ES-I3 (cell line): ENCODE measurements around the gene DLD.

Source experiments
- H3K36me3 ChIP-seq: 2 replicates; pipeline ENCODE4 v1.6.1; 2013; ENCODE audit warnings: mild to moderate bottlenecking, low read length, control low read depth, moderate library complexity; ENCODE audit not compliant: insufficient read depth
- H3K4me1 ChIP-seq: 2 replicates; pipeline ENCODE4 v1.6.1; 2013; ENCODE audit warnings: mild to moderate bottlenecking, control low read depth, low read length; ENCODE audit not compliant: insufficient read depth
- H3K9ac ChIP-seq: 2 replicates; pipeline ENCODE4 v1.6.1; 2013; ENCODE audit warnings: low read depth, mild to moderate bottlenecking, low read length, moderate library complexity
- H3K9me3 ChIP-seq: 2 replicates; pipeline ENCODE4 v1.6.1; 2013; ENCODE audit warnings: mild to moderate bottlenecking, low read length, moderate library complexity; ENCODE audit not compliant: control insufficient read depth, insufficient read depth

Gene DLD

DNA sequence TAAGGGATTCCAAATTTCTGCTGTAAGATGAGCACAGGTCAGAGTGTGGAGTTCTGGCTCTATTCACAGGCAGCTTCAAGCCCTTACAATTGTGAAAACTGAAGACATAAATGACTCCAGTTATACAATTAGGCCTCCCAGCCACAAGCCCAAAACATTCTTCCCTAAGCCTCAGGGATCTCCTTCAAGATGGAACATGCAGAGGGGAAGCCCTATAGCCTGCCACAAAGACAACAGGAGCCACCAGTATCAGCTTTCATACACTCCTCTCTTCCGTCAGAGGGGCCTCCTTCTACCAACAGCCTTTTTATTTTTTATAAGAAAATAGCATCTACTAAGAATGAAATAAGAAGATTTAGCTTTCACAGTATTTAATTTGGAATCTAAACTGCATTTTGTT lies 46.5 kb downstream of the DLD start:
- Histone ChIP-seq H3K36me3 (peaks cover 12% of the 10 kb centered on the region), H3K9me3 (no peaks in the 10 kb centered on the region), H3K4me1 (peaks cover 29% of the 10 kb centered on the region)

DNA sequence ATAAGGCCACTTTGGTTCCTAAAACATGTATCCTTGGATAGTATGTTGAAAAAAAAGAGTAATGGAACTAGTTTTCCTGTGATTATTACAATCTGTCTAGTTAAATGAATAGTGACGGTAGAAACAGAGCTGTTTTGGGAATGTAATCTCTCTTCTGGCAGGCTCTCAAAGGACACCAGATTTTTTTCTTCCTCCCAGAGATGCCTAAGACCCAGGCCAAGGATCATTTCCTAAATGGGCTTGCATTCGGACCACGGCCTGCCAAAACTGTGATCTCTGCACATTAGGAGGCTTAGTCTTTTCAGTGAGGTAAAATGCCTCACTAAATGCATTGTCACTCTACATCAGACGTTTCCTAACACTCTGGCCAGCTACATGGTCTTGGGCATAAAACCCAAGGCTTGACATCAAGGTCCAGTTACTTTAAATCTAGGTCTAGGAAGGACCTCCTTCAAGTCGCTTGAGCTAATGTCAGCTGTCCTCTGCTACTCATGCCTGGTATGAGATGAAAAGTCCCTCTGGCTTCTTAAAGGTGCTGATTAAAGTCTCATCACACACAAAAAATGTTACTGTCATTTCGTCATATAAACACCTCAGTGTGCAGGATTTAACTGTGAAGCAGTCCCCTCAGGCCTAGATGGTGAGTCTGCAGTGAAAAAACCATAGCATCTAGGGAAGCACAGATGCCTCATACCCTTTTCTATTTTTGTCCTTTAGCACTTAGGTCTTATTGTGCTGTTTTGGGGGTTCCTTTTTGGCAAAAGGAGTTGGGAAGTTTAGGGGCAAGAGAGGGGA lies 47.7 kb downstream of the DLD start:
- Histone ChIP-seq H3K4me1 (peaks cover 21% of the 10 kb centered on the region), H3K36me3 (peaks cover 12% of the 10 kb centered on the region), H3K9ac (no peak overlapping the region)

More for the DNA sequence above, 46.5 kb downstream of the DLD start:
- H3K9ac ChIP-seq = no peak overlapping the region

DNA sequence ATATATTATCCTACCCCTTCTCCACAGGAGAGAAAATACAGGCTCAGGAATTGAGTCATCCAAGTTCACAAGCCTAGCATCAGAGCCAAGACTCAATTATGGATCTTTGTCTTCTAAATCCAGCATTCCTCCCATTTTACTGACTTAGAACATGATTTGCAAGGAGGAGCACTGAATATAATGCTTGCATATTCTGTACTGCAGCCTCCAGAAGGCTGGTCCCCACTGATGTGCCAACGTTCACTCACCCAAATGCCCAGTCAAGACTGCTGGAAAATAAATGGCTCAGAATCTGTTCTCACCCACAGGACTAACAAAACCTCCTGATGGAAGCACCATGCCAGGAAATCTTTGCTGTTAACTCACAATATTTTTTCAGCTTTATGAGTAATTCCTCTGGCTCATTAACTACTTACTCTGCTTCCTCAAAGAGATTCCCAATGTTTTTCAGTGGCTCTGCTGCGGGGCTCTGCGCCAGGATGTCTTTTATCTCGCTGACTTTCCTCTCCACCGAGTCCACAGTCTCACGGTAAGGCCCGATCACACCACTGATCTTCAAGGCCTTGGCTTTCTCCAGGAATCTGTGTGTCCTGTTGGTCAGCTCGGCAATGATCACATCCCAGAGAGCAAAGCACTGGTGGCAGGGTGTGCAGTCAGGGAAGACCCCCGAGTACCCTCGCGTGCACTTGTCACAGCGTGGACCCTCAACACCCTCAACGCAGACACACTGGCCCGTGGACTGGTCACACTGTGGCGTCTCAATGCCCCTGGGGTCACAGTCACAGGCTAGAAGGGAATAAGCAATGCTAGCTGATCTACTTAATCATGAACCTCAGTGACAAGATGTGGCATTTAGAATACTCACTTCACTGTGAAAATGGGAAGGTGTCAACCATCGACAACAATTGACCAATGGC lies 48.8 kb downstream of the DLD start:
- peaks cover 12% of the 10 kb centered on the region for H3K36me3 ChIP-seq
- H3K4me1 ChIP-seq = peaks cover 10% of the 10 kb centered on the region; the same call in 1 of the 2 replicates
- no peaks in the 10 kb centered on the region for H3K9me3 ChIP-seq
- no peak overlapping the region for H3K9ac ChIP-seq

More for the DNA sequence above, 47.7 kb downstream of the DLD start:
- no peaks in the 10 kb centered on the region for H3K9me3 ChIP-seq

DNA sequence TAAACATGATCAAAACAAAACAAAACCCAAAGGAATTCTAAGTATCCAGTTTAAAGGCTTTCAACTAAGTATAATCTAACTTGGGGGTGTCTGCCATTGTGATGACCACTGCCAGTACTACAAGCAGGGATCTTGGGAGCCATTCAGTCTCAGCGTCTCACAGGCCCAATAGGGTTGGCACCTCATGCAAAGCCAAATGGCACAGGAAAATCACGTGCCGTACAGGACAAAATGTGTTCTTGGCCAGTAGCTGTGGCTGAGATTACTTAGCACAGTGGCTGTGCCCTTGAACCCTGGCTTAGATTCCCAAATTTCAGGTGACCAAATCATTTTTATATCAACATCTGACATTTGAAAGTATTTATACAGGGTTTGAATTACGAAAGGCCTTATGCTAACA lies 50.0 kb downstream of the DLD start:
- Histone ChIP-seq H3K4me1 (no peaks in the 10 kb centered on the region), H3K9me3 (no peaks in the 10 kb centered on the region), H3K9ac (no peak overlapping the region), H3K36me3 (peaks cover 12% of the 10 kb centered on the region)

DNA sequence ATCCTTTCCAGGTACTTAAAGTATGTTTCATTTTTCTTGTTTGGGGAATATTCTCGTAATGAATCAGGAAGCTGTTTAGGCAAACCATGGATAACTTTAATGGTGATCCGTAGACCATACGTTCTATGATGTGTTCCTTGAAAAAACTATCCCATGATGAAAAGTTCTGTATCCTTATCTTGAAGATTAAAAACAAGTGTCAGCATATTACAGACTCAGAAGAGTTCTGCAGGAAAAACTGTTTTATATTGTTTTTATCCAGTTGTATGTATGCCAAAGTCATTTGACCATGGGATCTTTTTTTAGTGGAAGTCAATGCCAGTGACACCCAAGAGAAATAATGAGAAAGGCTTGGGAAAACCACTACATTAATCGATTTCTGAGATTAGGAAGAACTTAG lies 52.0 kb downstream of the DLD start:
- peaks cover 14% of the 10 kb centered on the region for H3K36me3 ChIP-seq
- H3K9me3 ChIP-seq = no peaks in the 10 kb centered on the region
- H3K9ac ChIP-seq = no peak overlapping the region
- no peaks in the 10 kb centered on the region for H3K4me1 ChIP-seq

DNA sequence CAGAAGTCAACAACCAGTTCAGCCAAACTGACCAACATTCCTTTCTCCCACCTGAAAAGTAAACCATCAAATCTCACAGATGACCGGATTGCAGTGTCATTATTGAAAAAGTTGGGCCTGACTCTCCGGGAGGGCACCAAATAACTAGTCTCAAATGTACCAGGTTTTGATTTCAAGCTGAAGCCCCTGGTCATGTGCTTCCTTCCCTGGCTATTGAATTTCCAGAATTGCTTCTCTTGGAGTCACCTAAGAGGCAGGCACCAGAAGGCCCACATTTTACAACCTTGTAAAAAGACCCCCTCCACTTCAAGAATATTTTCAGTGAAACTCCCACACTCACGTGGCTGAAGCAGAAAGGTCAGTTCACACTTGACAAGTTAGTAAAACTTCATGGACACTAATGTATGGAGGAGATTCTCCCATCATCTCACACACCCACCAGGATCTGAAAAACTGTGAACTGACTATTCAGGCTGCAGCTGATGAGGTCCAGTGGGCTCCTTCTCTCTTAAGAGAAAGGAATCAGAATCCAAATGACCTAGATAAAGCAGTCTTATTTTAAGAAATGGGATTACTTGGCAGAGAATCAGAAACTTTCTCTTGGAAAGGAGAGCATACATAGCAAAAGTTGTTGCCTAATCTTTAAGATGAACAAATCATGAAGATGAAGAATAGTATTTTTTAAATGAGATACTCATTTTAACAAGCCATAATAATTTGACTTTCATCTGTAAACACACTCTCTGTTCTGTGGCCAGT lies 53.6 kb downstream of the DLD start:
- H3K4me1 ChIP-seq = no peaks in the 10 kb centered on the region
- peaks cover 20% of the 10 kb centered on the region for H3K36me3 ChIP-seq
- H3K9ac ChIP-seq = no peak overlapping the region
- H3K9me3 ChIP-seq = no peaks in the 10 kb centered on the region

DNA sequence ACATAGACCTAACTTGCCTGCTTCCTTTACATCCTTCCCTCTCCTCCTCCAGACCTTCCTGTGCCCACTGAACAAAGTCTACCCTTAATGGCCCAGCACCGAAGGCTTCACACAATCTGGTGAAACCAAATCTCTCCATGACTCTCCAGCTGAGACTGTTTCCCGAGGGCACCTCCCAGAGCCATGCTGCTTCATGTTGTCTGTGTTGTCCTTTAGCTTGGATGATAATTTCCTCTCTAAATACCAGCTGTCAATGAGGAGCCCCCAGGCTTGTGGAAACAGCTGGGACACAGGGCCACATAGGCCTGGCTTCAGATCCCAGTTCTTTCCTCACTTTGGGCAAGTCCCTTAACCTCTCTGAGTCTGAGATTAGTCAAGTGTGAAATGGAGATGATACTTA lies 54.3 kb downstream of the DLD start:
- Histone ChIP-seq H3K36me3 (peaks cover 15% of the 10 kb centered on the region), H3K4me1 (no peaks in the 10 kb centered on the region), H3K9me3 (no peaks in the 10 kb centered on the region), H3K9ac (no peak overlapping the region)

DNA sequence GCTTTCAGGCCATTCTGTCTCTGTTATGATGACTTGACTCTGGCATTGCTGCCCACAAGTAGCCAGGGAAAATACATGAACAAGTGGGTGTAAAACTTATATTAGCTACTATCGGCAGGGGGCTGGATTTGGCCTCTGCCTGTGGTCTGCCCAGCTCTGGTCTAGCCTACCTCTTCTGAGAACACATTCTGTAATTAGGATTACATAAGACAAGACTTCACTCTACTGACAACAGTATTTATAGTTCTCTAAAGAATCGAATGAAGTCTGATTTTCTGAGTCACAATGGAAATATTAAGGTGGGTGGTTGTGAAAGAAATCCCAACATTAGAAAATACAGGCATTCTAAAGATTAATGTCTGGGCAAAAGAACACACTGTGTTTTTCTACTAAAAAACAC lies 55.5 kb downstream of the DLD start:
- no peak overlapping the region for H3K9ac ChIP-seq
- H3K4me1 ChIP-seq = 0 out of 2 replicates have a peak, but pooled peaks cover under 1% of the 10 kb centered on the region
- peaks cover 16% of the 10 kb centered on the region for H3K36me3 ChIP-seq
- H3K9me3 ChIP-seq = no peaks in the 10 kb centered on the region

DNA sequence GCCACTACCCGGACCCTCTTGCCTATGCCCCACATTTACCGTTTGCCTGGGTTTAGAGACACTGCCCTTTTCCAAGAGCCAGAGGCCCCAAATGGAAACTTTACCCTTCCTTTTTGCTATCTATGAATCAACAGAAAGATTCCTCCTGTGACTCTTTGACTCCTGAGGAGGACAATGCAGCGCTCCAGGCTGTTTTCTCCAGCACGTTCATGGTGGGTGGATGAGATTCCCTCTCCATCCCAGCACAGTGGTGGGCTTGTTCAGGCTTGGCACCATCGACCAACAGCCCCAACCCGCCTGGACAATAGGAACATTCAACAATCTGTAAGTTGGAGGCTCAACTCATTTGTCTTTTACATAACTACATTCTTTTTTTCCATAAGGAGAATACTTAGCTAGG lies 55.9 kb downstream of the DLD start:
- H3K9ac ChIP-seq = no peak overlapping the region
- peaks cover 4% of the 10 kb centered on the region for H3K4me1 ChIP-seq
- no peaks in the 10 kb centered on the region for H3K9me3 ChIP-seq
- H3K36me3 ChIP-seq = peaks cover 16% of the 10 kb centered on the region

DNA sequence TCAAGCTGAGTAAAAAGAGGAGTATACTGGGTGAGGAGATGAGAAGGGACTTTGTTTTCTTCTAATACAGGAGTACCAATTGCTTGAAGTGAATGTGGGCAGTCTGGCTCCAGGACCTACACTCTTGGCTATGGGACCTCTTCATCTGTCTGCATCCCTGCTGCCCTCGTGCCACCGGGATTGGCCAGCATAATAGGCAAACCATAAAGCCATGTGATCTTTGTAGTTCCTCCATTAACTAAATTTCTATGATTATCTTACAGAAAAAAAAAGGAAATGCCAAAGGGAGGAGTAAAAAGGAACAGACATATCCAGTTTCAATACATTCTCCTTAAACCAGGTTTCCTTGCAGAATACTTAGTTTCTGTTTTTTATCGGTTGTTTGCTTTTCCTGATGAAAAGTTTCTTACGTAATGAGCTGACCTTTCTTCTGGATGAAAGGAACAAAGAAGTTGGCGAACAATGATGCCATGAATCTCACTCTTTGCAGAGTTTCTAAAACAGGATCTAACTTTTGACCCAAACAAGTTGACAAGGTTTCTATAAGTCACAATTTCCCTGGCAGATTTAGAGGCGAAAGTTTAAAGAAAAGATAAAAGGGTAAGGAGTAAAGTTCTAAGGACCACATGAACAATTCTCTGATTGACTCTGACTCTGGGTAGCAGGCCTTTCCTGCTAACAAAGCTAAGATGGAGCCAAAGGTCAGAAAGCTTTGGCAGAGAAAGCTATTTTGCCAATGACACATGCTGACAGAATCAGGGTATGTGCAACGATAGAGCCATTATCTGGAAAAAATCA lies 57.9 kb downstream of the DLD start:
- H3K9me3 ChIP-seq = no peaks in the 10 kb centered on the region
- no peak overlapping the region for H3K9ac ChIP-seq
- peaks cover 12% of the 10 kb centered on the region for H3K36me3 ChIP-seq
- H3K4me1 ChIP-seq = peaks cover 13% of the 10 kb centered on the region

DNA sequence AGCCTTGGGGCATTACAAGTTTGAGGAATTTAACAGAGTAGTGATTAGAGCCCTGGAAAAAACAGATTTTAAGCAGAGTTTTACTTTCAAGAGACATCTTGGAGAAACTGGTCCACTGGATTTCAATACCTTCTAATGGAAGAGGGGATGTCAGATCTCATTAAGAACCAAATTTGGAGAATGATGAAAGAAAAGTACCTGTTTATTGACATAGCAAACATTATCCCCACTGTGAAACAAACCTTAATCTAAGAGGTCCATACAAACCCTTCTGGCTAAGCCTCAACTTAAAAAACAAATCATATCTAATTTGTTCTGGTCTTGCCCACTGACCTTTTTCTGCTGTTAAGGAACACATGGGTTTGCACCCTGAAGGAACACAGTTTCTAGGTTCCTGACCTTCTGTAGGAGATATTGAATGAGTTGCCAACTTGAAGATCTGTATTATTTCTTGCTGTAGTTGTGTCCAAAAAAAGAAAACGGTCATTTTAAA lies 58.5 kb downstream of the DLD start:
- H3K36me3 ChIP-seq = peaks cover 12% of the 10 kb centered on the region
- no peak overlapping the region for H3K9ac ChIP-seq
- H3K4me1 ChIP-seq = peaks cover 16% of the 10 kb centered on the region
- H3K9me3 ChIP-seq = no peaks in the 10 kb centered on the region

DNA sequence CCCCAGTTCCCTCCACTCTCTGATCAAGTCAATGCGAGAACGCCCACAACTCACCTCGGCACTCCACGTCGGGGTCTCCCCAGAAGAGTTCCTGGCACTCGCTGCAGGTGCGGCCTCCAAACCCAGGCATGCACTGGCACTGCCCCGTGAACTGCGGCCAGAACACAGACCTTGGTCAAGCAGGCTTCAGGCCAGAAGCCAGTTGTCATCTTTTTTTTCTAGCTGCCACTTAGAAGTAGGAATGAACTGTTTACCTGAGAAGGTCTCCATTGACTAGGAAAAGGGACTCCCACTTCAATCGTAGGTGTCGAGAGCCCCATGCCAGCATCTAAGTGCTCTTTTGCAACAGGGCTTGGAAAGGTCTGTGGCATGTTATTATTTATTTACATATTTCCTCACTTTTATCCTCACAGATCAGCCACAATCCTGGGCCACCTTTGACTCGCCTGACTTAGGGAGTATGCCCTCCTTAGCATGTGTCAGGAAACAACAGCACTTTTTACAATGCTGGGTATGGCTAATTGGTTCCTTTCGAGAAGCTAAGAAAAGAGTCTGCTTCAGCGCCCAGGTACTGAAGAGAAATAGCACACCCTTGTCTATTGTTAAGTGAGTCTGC lies 60.3 kb downstream of the DLD start:
- Histone ChIP-seq H3K9me3 (no peaks in the 10 kb centered on the region), H3K36me3 (peaks cover 12% of the 10 kb centered on the region), H3K4me1 (peaks cover 16% of the 10 kb centered on the region), H3K9ac (no peak overlapping the region)

DNA sequence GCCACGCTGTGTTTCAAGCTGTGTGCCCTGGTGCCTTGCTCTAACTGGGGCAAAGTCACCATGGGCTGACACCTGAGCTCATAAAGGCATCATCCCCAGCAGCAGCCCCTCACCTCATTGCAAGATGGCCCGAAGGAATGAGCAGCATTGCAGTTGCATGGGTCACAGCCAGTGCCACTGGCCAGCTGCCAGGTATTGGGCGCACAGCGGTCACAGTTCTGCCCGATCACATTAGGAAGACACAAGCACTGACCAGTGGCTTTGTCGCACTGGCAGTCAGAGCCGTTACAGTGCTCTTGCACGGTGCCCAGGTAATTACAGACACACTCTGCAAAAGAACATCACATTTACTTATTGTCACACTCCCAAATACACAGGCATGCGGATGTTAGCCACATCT lies 60.9 kb downstream of the DLD start:
- Histone ChIP-seq H3K9ac (no peak overlapping the region), H3K4me1 (peaks cover 16% of the 10 kb centered on the region), H3K36me3 (peaks cover 9% of the 10 kb centered on the region), H3K9me3 (no peaks in the 10 kb centered on the region)
